A673 (cell line): ENCODE measurements around the gene NOC4L. TPM values are rescaled to one million over a fixed set of nuclear protein-coding genes. Genes with fewer than 3 reads are reported as not detected.

Experiments
- BruUV-seq: library from RNA; stranded (reverse); fragments of 400-500 nt; replicated peaks from 2 replicates; lab custom pipeline; 2021; lab: Mats Ljungman, UMichigan
- CTCF ChIA-PET: fragments of 300-600 bp; sonication (Branson Sonifier 250); formaldehyde crosslinking; loops from one replicate; lab custom pipeline; 2022; ENCODE audit warnings: antibody characterized with exemption; lab: Charles Lee
- POLR2A ChIA-PET: fragments of 300-600 bp; sonication (Branson Sonifier 250); formaldehyde crosslinking; loops from one replicate; lab custom pipeline; 2022; ENCODE audit warnings: antibody characterized with exemption; ENCODE audit not compliant: low non-redundant PET; lab: Charles Lee
- DNase-seq: peaks from one replicate; pipeline ENCODE4 v3.0.0-alpha.2; 2015; ENCODE audit warnings: low spot score
- H3K27ac ChIP-seq: fragments of 200-600 bp; sonication (generic); 2 replicates; pipeline ENCODE4 v1.5.1; 2016; ENCODE audit warnings: mixed run types, low read depth, mild to moderate bottlenecking, mixed read lengths, antibody characterized with exemption, low read length; ENCODE audit not compliant: poor library complexity, severe bottlenecking
- H3K27me3 ChIP-seq: fragments of 200-600 bp; sonication (generic); replicated peaks from 2 replicates; pipeline ENCODE4 v1.6.1; 2017; ENCODE audit warnings: mixed run types, low read depth, mild to moderate bottlenecking, mixed read lengths, antibody characterized with exemption, low read length; ENCODE audit not compliant: insufficient read depth, poor library complexity
- H3K36me3 ChIP-seq: fragments of 200-600 bp; sonication (generic); 2 replicates; pipeline ENCODE4 v1.6.1; 2016; ENCODE audit warnings: mixed run types, mild to moderate bottlenecking, mixed read lengths, antibody characterized with exemption, low read length; ENCODE audit not compliant: insufficient read depth, poor library complexity, severe bottlenecking
- H3K4me1 ChIP-seq: fragments of 200-600 bp; sonication (generic); 2 replicates; pipeline ENCODE4 v1.6.1; 2017; ENCODE audit warnings: mixed run types, mild to moderate bottlenecking, mixed read lengths, antibody characterized with exemption, low read length; ENCODE audit not compliant: insufficient read depth, poor library complexity, severe bottlenecking
- H3K4me3 ChIP-seq: fragments of 200-600 bp; sonication (generic); 2 replicates; pipeline ENCODE4 v1.5.1; 2016; ENCODE audit warnings: low read depth, mixed run types, mild to moderate bottlenecking, mixed read lengths, low read length; ENCODE audit not compliant: poor library complexity, severe bottlenecking
- H3K9me3 ChIP-seq: fragments of 200-600 bp; sonication (generic); 2 replicates; pipeline ENCODE4 v1.6.1; 2016; ENCODE audit warnings: mixed run types, low read depth, mild to moderate bottlenecking, mixed read lengths, antibody characterized with exemption, low read length; ENCODE audit not compliant: poor library complexity, severe bottlenecking
- EZH2 ChIP-seq: fragments of 200-600 bp; sonication (generic); IDR thresholded peaks from 2 replicates; pipeline ENCODE4 v1.6.1; 2017; ENCODE audit warnings: borderline replicate concordance, low read depth, mild to moderate bottlenecking, mixed read lengths, antibody characterized with exemption, low read length; ENCODE audit not compliant: poor library complexity, severe bottlenecking
- intact Hi-C: fragments of 100-400 bp; cut with micrococcal nuclease; formaldehyde crosslinking; loops from one replicate; pipeline ENCODE4 v1.10.0; 2022; ENCODE audit not compliant: unreplicated experiment
- total RNA-seq: library from RNA; stranded (reverse); gene quantifications from 2 replicates; pipeline ENCODE4 v1.2.3, GENCODE V29; 2021
- TF ChIP-seq, protein P1 (sequence below): fragments of 300-800, 200-600 bp; sonication (generic); conservative IDR thresholded peaks from 2 replicates; pipeline ENCODE4 v1.5.1; 2017; ENCODE audit warnings: low read depth, mild to moderate bottlenecking, antibody characterized with exemption, low read length, moderate library complexity, mixed read lengths

NOC4L gene
- total RNA-seq, 1 experiment from 2014 or later: 46.9 TPM

DNA sequence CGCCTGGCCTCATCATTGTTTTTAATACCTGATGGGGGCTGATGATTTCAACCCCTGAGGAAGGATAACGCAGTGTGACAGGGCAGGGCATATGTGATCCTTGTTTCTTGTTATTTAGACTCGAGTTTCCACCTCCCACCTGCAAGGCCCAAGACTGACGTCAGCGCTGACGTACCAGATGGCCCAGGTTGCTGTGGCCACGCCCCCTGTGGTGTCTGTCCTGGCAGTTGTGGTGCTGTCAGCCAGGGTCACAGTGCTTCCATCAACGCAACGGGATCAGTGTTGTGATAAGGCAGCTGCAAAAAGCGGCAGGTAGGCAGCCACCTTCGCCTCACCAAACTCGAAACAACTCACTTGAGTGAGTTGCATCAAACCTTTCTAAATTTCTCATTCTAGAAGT is 18.5 kb upstream of the NOC4L start:
- H3K36me3 ChIP-seq: peaks cover 6% of the 10 kb centered on the region
- H3K27me3 ChIP-seq: no peaks in the 10 kb centered on the region
- H3K9me3 ChIP-seq: no peaks in the 10 kb centered on the region
- CTCF ChIA-PET: no interaction called here
- no peak for DNase-seq
- BruUV-seq: no TSS peak
- intact Hi-C loops: no loop called here
- POLR2A ChIA-PET: no interaction called here
- no peak overlapping the region for H3K27ac ChIP-seq
- H3K4me1 ChIP-seq: no peaks in the 10 kb centered on the region
- no peak overlapping the region for H3K4me3 ChIP-seq
- no peak for TF ChIP-seq EZH2
- TF ChIP-seq, protein P1, sequence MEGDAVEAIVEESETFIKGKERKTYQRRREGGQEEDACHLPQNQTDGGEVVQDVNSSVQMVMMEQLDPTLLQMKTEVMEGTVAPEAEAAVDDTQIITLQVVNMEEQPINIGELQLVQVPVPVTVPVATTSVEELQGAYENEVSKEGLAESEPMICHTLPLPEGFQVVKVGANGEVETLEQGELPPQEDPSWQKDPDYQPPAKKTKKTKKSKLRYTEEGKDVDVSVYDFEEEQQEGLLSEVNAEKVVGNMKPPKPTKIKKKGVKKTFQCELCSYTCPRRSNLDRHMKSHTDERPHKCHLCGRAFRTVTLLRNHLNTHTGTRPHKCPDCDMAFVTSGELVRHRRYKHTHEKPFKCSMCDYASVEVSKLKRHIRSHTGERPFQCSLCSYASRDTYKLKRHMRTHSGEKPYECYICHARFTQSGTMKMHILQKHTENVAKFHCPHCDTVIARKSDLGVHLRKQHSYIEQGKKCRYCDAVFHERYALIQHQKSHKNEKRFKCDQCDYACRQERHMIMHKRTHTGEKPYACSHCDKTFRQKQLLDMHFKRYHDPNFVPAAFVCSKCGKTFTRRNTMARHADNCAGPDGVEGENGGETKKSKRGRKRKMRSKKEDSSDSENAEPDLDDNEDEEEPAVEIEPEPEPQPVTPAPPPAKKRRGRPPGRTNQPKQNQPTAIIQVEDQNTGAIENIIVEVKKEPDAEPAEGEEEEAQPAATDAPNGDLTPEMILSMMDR: no peak

DNA sequence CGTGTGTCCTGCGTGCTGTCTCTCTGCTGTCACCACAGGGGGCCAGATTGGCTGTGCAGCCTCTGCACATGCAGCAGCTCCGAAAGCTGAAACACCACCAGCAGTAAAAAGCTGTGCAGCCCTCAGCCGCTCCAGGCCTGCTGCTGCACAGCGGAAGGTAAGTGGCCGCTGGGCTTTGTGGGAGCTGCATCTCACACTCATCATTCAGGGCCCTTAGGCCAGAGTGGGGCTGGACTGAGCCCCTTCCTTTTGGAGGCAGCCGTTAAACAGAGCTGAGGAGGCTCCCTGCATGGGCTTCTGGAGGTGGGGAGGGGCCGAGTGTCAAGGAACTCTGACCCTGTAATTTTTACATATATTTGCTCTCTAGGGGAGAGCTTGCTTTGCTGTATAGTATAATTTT is 17.2 kb upstream of the NOC4L start:
- CTCF ChIA-PET: no interaction called here

DNA sequence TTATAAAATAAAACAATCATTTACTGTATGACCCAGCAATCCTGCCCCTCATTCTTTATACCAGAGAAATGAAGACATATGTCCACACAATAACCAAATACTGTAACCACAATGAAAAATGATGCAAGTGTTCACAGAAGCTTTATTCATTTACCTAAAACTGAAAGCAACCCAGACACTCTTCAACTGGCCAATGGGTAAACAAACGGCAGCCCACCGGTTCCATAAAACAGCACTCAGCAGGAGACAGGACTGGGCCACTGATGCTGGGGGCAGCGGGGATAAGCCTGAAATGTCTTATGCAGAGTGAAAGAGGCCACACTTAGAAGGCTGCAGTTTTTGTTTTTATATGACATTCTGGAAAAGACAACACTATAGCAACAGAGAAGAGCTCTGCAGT is 15.2 kb upstream of the NOC4L start:
- peaks cover 6% of the 10 kb centered on the region for H3K36me3 ChIP-seq
- TF ChIP-seq, protein P1: no peak
- TF ChIP-seq EZH2: no peak
- H3K9me3 ChIP-seq: no peaks in the 10 kb centered on the region
- no peak overlapping the region for H3K27ac ChIP-seq
- ChIA-PET POLR2A (no interaction called here), CTCF (no interaction called here)
- DNase-seq: no peak
- intact Hi-C loops: no loop called here
- H3K27me3 ChIP-seq: no peaks in the 10 kb centered on the region
- no TSS peak for BruUV-seq
- H3K4me3 ChIP-seq: no peak overlapping the region
- H3K4me1 ChIP-seq: no peaks in the 10 kb centered on the region

More for the DNA sequence above, 17.2 kb upstream of the NOC4L start:
- no TSS peak for BruUV-seq
- no peak for DNase-seq
- Histone ChIP-seq H3K9me3 (no peaks in the 10 kb centered on the region), H3K27me3 (no peaks in the 10 kb centered on the region), H3K36me3 (peaks cover 6% of the 10 kb centered on the region), H3K4me1 (no peaks in the 10 kb centered on the region), H3K27ac (no peak overlapping the region), H3K4me3 (no peak overlapping the region)
- TF ChIP-seq EZH2: no peak
- TF ChIP-seq, protein P1: no peak
- POLR2A ChIA-PET: no interaction called here
- intact Hi-C loops: no loop called here
